IMR-90 (cell line): Measurements from ENCODE around the gene EYS. TPM values are rescaled to one million over a fixed set of nuclear protein-coding genes. Genes with fewer than 3 reads are reported as not detected.

ENCODE experiments used
- ATAC-seq: fragments of 200-7000 bp; cut with Tn5 transposase; 2 replicates; pipeline ENCODE4 v1.9.1; 2020; ENCODE audit warnings: low read depth, mild to moderate bottlenecking, moderate library complexity
- BruUV-seq: library from RNA; stranded (reverse); fragments of 400-500 nt; replicated peaks from 2 replicates; lab custom pipeline; 2021; lab: Mats Ljungman, UMichigan
- CTCF ChIA-PET: fragments of 300-600 bp; formaldehyde crosslinking; extraction: SDS; loops from one replicate; lab custom pipeline; 2021; ENCODE audit warnings: antibody characterized with exemption; lab: Yijun Ruan, JAX
- POLR2A ChIA-PET: fragments of 300-600 bp; sonication (Branson Sonifier 250); formaldehyde crosslinking; loops from one replicate; lab custom pipeline; 2022; ENCODE audit warnings: antibody characterized with exemption; ENCODE audit not compliant: unreplicated experiment; lab: Charles Lee
- DNase-seq: peaks from one replicate; pipeline ENCODE4 v3.0.0; 2013
- H2AFZ ChIP-seq: replicated peaks from 2 replicates; pipeline ENCODE3; 2013; ENCODE audit warnings: low read length, mild to moderate bottlenecking; ENCODE audit not compliant: poor library complexity
- H2AK5ac ChIP-seq: 2 replicates; pipeline ENCODE4 v1.6.1; 2013; ENCODE audit warnings: low read depth, low read length, inconsistent platforms
- H2AK9ac ChIP-seq: replicated peaks from 2 replicates; pipeline ENCODE3; 2013; ENCODE audit warnings: mild to moderate bottlenecking, low read depth, low read length, moderate library complexity; ENCODE audit not compliant: poor library complexity
- H2BK120ac ChIP-seq: 2 replicates; pipeline ENCODE4 v1.6.1; 2013; ENCODE audit warnings: low read depth, low read length, inconsistent platforms
- H2BK15ac ChIP-seq: 3 replicates; pipeline ENCODE4 v1.6.1; 2013; ENCODE audit warnings: low read depth, low read length, inconsistent platforms
- H2BK20ac ChIP-seq: 2 replicates; pipeline ENCODE4 v1.6.1; 2013; ENCODE audit warnings: low read depth, mild to moderate bottlenecking, inconsistent platforms, low read length, moderate library complexity
- H2BK5ac ChIP-seq: 2 replicates; pipeline ENCODE4 v1.6.1; 2013; ENCODE audit warnings: mild to moderate bottlenecking, low read depth, low read length, inconsistent platforms; ENCODE audit not compliant: poor library complexity, severe bottlenecking
- H3K14ac ChIP-seq: replicated peaks from 2 replicates; pipeline ENCODE4 v1.6.1; 2013; ENCODE audit warnings: low read depth, low read length, inconsistent platforms
- H3K18ac ChIP-seq: 2 replicates; pipeline ENCODE4 v1.6.1; 2013; ENCODE audit warnings: low read depth, low read length, control low read depth
- H3K23ac ChIP-seq: 2 replicates; pipeline ENCODE4 v1.6.1; 2013; ENCODE audit warnings: low read depth, low read length, inconsistent platforms
- H3K27ac ChIP-seq: 2 replicates; pipeline ENCODE4 v1.5.1; 2013; ENCODE audit warnings: mild to moderate bottlenecking, control low read depth, low read length; ENCODE audit not compliant: insufficient read depth
- H3K27me3 ChIP-seq: 2 replicates; pipeline ENCODE4 v1.6.1; 2013; ENCODE audit warnings: low read length; ENCODE audit not compliant: control insufficient read depth, insufficient read depth
- H3K36me3 ChIP-seq: 2 replicates; pipeline ENCODE4 v1.6.1; 2013; ENCODE audit warnings: low read length, mixed read lengths; ENCODE audit not compliant: control insufficient read depth, insufficient read depth
- H3K4ac ChIP-seq: 2 replicates; pipeline ENCODE4 v1.6.1; 2013; ENCODE audit warnings: low read depth, low read length, inconsistent platforms
- H3K4me1 ChIP-seq: 2 replicates; pipeline ENCODE4 v1.6.1; 2013; ENCODE audit warnings: low read length, mixed read lengths; ENCODE audit not compliant: control insufficient read depth, insufficient read depth
- H3K4me2 ChIP-seq: 2 replicates; pipeline ENCODE4 v1.6.1; 2013; ENCODE audit warnings: low read depth, mild to moderate bottlenecking, control low read depth, low read length, moderate library complexity
- H3K4me3 ChIP-seq: 2 replicates; pipeline ENCODE4 v1.5.1; 2013; ENCODE audit warnings: low read depth, mild to moderate bottlenecking, control low read depth, low read length, moderate library complexity; ENCODE audit not compliant: insufficient read depth
- H3K56ac ChIP-seq: 2 replicates; pipeline ENCODE4 v1.6.1; 2013; ENCODE audit warnings: low read length, inconsistent platforms; ENCODE audit not compliant: insufficient read depth; ENCODE audit errors: extremely low read depth
- H3K79me1 ChIP-seq, 2 experiments: 2 replicates each; pipeline ENCODE4 v1.6.1; 2013; ENCODE audit warnings: low read length in 2 of 2, inconsistent platforms in 1 of 2, low read depth in 1 of 2
- H3K9ac ChIP-seq: 2 replicates; pipeline ENCODE4 v1.6.1; 2013; ENCODE audit warnings: low read depth, low read length, control low read depth
- H3K9me1 ChIP-seq: 2 replicates; pipeline ENCODE4 v1.6.1; 2013; ENCODE audit warnings: low read length, inconsistent platforms; ENCODE audit not compliant: insufficient read depth
- H3K9me3 ChIP-seq: 2 replicates; pipeline ENCODE4 v1.6.1; 2013; ENCODE audit warnings: low read length; ENCODE audit not compliant: control insufficient read depth, insufficient read depth
- H4K20me1 ChIP-seq: 2 replicates; pipeline ENCODE4 v1.6.1; 2013; ENCODE audit warnings: low read length, inconsistent platforms; ENCODE audit not compliant: insufficient read depth
- H4K5ac ChIP-seq: 2 replicates; pipeline ENCODE4 v1.6.1; 2013; ENCODE audit warnings: mild to moderate bottlenecking, low read depth, low read length, control low read depth
- H4K8ac ChIP-seq, 2 experiments: 2 replicates each; pipeline ENCODE4 v1.6.1; 2013; ENCODE audit warnings: low read depth in 2 of 2, low read length in 2 of 2, control low read depth in 1 of 2, inconsistent platforms in 1 of 2
- H4K91ac ChIP-seq: 2 replicates; pipeline ENCODE4 v1.6.1; 2013; ENCODE audit warnings: low read depth, low read length, inconsistent platforms; ENCODE audit not compliant: insufficient read depth
- BHLHE40 ChIP-seq: fragments of 150-350 bp; IDR thresholded peaks from 2 replicates; pipeline ENCODE4 v1.6.1; 2016; ENCODE audit warnings: mild to moderate bottlenecking, low read depth, low read length
- CEBPB ChIP-seq: IDR thresholded peaks from 2 replicates; pipeline ENCODE4 v1.6.1; 2012; ENCODE audit warnings: low read depth, low read length, improper control_type of control experiment
- CHD1 ChIP-seq: IDR thresholded peaks from 2 replicates; pipeline ENCODE4 v1.6.1; 2012; ENCODE audit warnings: low read depth, low read length, improper control_type of control experiment
- FOS ChIP-seq: fragments of 150-350 bp; IDR thresholded peaks from 2 replicates; pipeline ENCODE4 v1.6.1; 2016; ENCODE audit warnings: low read depth, low read length
- MAFK ChIP-seq: IDR thresholded peaks from 2 replicates; pipeline ENCODE4 v1.6.1; 2012; ENCODE audit warnings: low read depth, low read length, improper control_type of control experiment
- MAZ ChIP-seq: IDR thresholded peaks from 2 replicates; pipeline ENCODE4 v1.6.1; 2012; ENCODE audit warnings: low read depth, mild to moderate bottlenecking, low read length, improper control_type of control experiment, moderate library complexity, borderline replicate concordance
- MXI1 ChIP-seq: IDR thresholded peaks from 2 replicates; pipeline ENCODE4 v1.6.1; 2012; ENCODE audit warnings: low read depth, mild to moderate bottlenecking, low read length, moderate library complexity, borderline replicate concordance
- NFE2L2 ChIP-seq: fragments of 150-350 bp; IDR thresholded peaks from 2 replicates; pipeline ENCODE4 v1.6.1; 2016; ENCODE audit warnings: low read depth, mild to moderate bottlenecking, low read length
- POLR2A ChIP-seq: IDR thresholded peaks from 2 replicates; pipeline ENCODE4 v1.6.1; 2012; ENCODE audit warnings: mild to moderate bottlenecking, low read depth, low read length
- RAD21 ChIP-seq: IDR thresholded peaks from 2 replicates; pipeline ENCODE4 v1.6.1; 2012; ENCODE audit warnings: low read length, improper control_type of control experiment
- RCOR1 ChIP-seq: IDR thresholded peaks from 2 replicates; pipeline ENCODE4 v1.6.1; 2012; ENCODE audit warnings: mild to moderate bottlenecking, low read length, improper control_type of control experiment; ENCODE audit not compliant: insufficient replicate concordance
- RFX5 ChIP-seq: IDR thresholded peaks from 2 replicates; pipeline ENCODE4 v1.8.0; 2012; ENCODE audit warnings: low read depth, mild to moderate bottlenecking, low read length, moderate library complexity
- SMC3 ChIP-seq: fragments of 150-350 bp; IDR thresholded peaks from 2 replicates; pipeline ENCODE4 v1.6.1; 2016; ENCODE audit warnings: low read depth, mild to moderate bottlenecking, antibody characterized with exemption, low read length, moderate library complexity
- WGBS, 2 experiments: methylation state at CpG; one replicate each; pipeline versions ENCODE4 v1.1.5 to v1.1.7; 2013; ENCODE audit warnings: missing lambda C conversion rate in 2 of 2; ENCODE audit not compliant: insufficient read length in 1 of 2; ENCODE audit errors: extremely low coverage in 2 of 2; 5-methylcytosine and 5-hydroxymethylcytosine counted together
- dilution Hi-C: fragments of 300-500 bp; cut with HindIII; formaldehyde crosslinking; loops from one replicate; pipeline ENCODE4 v1.14.3; 2018; ENCODE audit warnings: low sequenced_read_pairs; ENCODE audit not compliant: unreplicated experiment
- in situ Hi-C: fragments of 300-500 bp; cut with MboI; formaldehyde crosslinking; loops from 3 replicates; pipeline ENCODE4 v1.14.3; 2019; ENCODE audit warnings: low sequenced_read_pairs, inconsistent platforms, mixed read lengths
- intact Hi-C: fragments of 100-400 bp; cut with micrococcal nuclease; formaldehyde crosslinking; loops from 2 replicates; pipeline ENCODE4 v1.10.0; 2022
- polyA plus RNA-seq, 3 experiments: library from polyadenylated mRNA; depleted of rRNA; stranded (reverse); fragments of >200 nt; gene quantifications; 2 replicates each; pipeline ENCODE4 v1.2.3, GENCODE V29; 2012; ENCODE audit warnings: low replicate concordance in 1 of 3
- total RNA-seq: library from RNA; depleted of rRNA; stranded (reverse); fragments of >200 nt; gene quantifications from 2 replicates; pipeline ENCODE4 v1.2.3, GENCODE V29; 2012
- TF ChIP-seq, protein P1 (sequence below): fragments of 150-350 bp; IDR thresholded peaks from 2 replicates; pipeline ENCODE4 v1.6.1; 2017; ENCODE audit warnings: mild to moderate bottlenecking, antibody characterized with exemption, low read length, low read depth
- TF ChIP-seq, protein P2 (sequence below): fragments of 150-350 bp; IDR thresholded peaks from 2 replicates; pipeline ENCODE4 v1.6.1; 2016; ENCODE audit warnings: low read depth, mild to moderate bottlenecking, low read length, moderate library complexity, borderline replicate concordance
- TF ChIP-seq, protein P3 (sequence below): conservative IDR thresholded peaks from 2 replicates; pipeline ENCODE4 v1.5.1; 2012; ENCODE audit warnings: mild to moderate bottlenecking, low read depth, low read length, improper control_type of control experiment

Gene EYS
- total and polyA plus RNA-seq, 2 of the 4 experiments (the other 2 are of a cell fraction) = under 0.01 TPM; not detected in 1

DNA sequence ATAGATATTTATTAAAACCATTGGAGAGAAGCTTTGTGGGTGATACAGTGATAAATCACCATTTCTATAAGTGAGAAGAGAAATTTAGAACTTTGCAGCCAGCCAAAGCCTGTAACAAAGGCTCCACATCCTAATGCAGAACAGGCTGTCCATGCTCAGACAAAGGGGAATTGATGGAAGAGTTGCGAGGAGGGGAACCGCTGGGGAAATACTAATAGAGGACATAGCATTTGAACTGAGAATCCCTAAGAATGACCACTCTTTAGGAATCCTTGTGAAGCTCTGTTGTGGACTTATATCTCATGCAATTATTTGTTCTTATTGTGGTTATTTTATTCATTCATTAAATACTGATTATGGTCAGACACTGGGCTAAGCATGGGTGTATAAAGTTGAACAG lies 1903.7 kb downstream of the EYS start:
- Histone ChIP-seq H3K4me1 (peaks cover 15% of the 10 kb centered on the region), H3K4ac (peak overlapping the region; percentile 47; the same call in 1 of the 2 replicates), H4K8ac (peak overlapping the region in 1 of 2 experiments; percentile 14; a peak in 1 of 4 replicates), H3K23ac (no peak overlapping the region), H3K56ac (no peak overlapping the region), H3K4me3 (no peak overlapping the region), H3K9me1 (peaks cover 3% of the 10 kb centered on the region), H4K5ac (peak overlapping the region; percentile 54; the same call in 1 of the 2 replicates), H2BK15ac (peak overlapping the region; percentile 57; the same call in 1 of the 3 replicates), H4K91ac (no peak overlapping the region), H4K20me1 (no peaks in the 10 kb centered on the region), H3K14ac (peak overlapping the region; percentile 12; the same call in 1 of the 2 replicates), H3K36me3 (no peaks in the 10 kb centered on the region), H3K79me1 (no peaks in the 10 kb centered on the region), H3K27me3 (no peaks in the 10 kb centered on the region), H2BK120ac (peak overlapping the region; percentile 28; the same call in 1 of the 2 replicates), H2AK9ac (no peak overlapping the region), H3K27ac (no peak overlapping the region; the same call in 1 of the 2 replicates), H3K9ac (no peak overlapping the region), H2BK20ac (no peak overlapping the region), H2AFZ (no peak overlapping the region), H3K9me3 (no peaks in the 10 kb centered on the region), H3K4me2 (no peak overlapping the region), H2BK5ac (peak overlapping the region; percentile 2), H3K18ac (peak overlapping the region; percentile 74; the same call in 1 of the 2 replicates), H2AK5ac (0 out of 2 replicates have a peak overlapping the region, but pooled peaks have one; percentile 41)
- POLR2A ChIA-PET = no interaction called here
- no CpG with 5 or more reads among the region's 2 CpGs for WGBS, 2 experiments
- BruUV-seq = no TSS peak
- intact Hi-C loops (no loop called here), dilution Hi-C loops (no loop called here), in situ Hi-C loops (no loop called here)
- TF ChIP-seq MAFK = no peak
- TF ChIP-seq, protein P1, sequence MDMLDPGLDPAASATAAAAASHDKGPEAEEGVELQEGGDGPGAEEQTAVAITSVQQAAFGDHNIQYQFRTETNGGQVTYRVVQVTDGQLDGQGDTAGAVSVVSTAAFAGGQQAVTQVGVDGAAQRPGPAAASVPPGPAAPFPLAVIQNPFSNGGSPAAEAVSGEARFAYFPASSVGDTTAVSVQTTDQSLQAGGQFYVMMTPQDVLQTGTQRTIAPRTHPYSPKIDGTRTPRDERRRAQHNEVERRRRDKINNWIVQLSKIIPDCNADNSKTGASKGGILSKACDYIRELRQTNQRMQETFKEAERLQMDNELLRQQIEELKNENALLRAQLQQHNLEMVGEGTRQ = no peak
- no peak for TF ChIP-seq SMC3
- TF ChIP-seq RCOR1 = no peak
- TF ChIP-seq CHD1 = no peak
- TF ChIP-seq MXI1 = no peak
- no peak for TF ChIP-seq RFX5
- TF ChIP-seq, protein P2, sequence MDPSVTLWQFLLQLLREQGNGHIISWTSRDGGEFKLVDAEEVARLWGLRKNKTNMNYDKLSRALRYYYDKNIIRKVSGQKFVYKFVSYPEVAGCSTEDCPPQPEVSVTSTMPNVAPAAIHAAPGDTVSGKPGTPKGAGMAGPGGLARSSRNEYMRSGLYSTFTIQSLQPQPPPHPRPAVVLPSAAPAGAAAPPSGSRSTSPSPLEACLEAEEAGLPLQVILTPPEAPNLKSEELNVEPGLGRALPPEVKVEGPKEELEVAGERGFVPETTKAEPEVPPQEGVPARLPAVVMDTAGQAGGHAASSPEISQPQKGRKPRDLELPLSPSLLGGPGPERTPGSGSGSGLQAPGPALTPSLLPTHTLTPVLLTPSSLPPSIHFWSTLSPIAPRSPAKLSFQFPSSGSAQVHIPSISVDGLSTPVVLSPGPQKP = no peak
- no peak for TF ChIP-seq MAZ
- TF ChIP-seq BHLHE40 = no peak
- TF ChIP-seq, protein P3, sequence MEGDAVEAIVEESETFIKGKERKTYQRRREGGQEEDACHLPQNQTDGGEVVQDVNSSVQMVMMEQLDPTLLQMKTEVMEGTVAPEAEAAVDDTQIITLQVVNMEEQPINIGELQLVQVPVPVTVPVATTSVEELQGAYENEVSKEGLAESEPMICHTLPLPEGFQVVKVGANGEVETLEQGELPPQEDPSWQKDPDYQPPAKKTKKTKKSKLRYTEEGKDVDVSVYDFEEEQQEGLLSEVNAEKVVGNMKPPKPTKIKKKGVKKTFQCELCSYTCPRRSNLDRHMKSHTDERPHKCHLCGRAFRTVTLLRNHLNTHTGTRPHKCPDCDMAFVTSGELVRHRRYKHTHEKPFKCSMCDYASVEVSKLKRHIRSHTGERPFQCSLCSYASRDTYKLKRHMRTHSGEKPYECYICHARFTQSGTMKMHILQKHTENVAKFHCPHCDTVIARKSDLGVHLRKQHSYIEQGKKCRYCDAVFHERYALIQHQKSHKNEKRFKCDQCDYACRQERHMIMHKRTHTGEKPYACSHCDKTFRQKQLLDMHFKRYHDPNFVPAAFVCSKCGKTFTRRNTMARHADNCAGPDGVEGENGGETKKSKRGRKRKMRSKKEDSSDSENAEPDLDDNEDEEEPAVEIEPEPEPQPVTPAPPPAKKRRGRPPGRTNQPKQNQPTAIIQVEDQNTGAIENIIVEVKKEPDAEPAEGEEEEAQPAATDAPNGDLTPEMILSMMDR = no peak
- no peak for TF ChIP-seq RAD21
- TF ChIP-seq FOS = no peak
- no peak for TF ChIP-seq POLR2A
- TF ChIP-seq CEBPB = no peak
- no peak for TF ChIP-seq NFE2L2
- DNase-seq (no peak), ATAC-seq (no peak)
- CTCF ChIA-PET = interaction anchor here (2.9 kb wide), 1 partner anchor 451 kb away, joined by 18 read pairs; no protein-coding TSS in a partner anchor
